ENCODE data around the gene CPVL.
A peak's percentile ranks its signal among the peaks of the same experiment; 100 is the strongest.

CPVL gene

GRCh38 chr7:29000717-29001076, 145.6 kb downstream of the CPVL start:
- no peak for DNase-seq (ENCODE audit: low spot score)

- DNase-seq (ENCODE audit: low spot score), result no peak
Observed at GRCh38 chr7:28999895-29000716, 146.2 kb downstream of the CPVL start.

GRCh38 chr7:28999427-28999826, 146.9 kb downstream of the CPVL start:
- no peak for DNase-seq (ENCODE audit: low spot score)

- no peak for DNase-seq (ENCODE audit: low spot score)
Observed at GRCh38 chr7:28998105-28998504, 148.2 kb downstream of the CPVL start.

GRCh38 chr7:28996836-28997235, 149.5 kb downstream of the CPVL start:
- DNase-seq (ENCODE audit: low spot score), result no peak

- DNase-seq (ENCODE audit: low spot score), result no peak
Observed at GRCh38 chr7:28993371-28993770, 153.0 kb downstream of the CPVL start.

GRCh38 chr7:28992798-28993197, 153.5 kb downstream of the CPVL start:
- no peak for DNase-seq (ENCODE audit: low spot score)

- DNase-seq (ENCODE audit: low spot score), result no peak
Observed at GRCh38 chr7:28990200-28990960, 156.0 kb downstream of the CPVL start.

GRCh38 chr7:28989211-28989980, 156.9 kb downstream of the CPVL start:
- no peak for DNase-seq (ENCODE audit: low spot score)

GRCh38 chr7:28988810-28989209, 157.5 kb downstream of the CPVL start:
- DNase-seq (ENCODE audit: low spot score), result no peak

GRCh38 chr7:28988091-28988490, 158.2 kb downstream of the CPVL start:
- DNase-seq (ENCODE audit: low spot score), result no peak

GRCh38 chr7:28986765-28987110, 159.6 kb downstream of the CPVL start:
- no peak for DNase-seq (ENCODE audit: low spot score)

- DNase-seq (ENCODE audit: low spot score), result no peak
Observed at GRCh38 chr7:28986028-28986764, 160.1 kb downstream of the CPVL start.

GRCh38 chr7:28984631-28985030, 161.7 kb downstream of the CPVL start:
- peak; percentile 15 for DNase-seq (ENCODE audit: low spot score)

GRCh38 chr7:28984217-28984616, 162.1 kb downstream of the CPVL start:
- DNase-seq (ENCODE audit: low spot score), result no peak

GRCh38 chr7:28983396-28984190, 162.7 kb downstream of the CPVL start:
- no peak for DNase-seq (ENCODE audit: low spot score)

- no peak for DNase-seq (ENCODE audit: low spot score)
Observed at GRCh38 chr7:28981161-28981465, 165.2 kb downstream of the CPVL start.

GRCh38 chr7:28980451-28981160, 165.7 kb downstream of the CPVL start:
- no peak for DNase-seq (ENCODE audit: low spot score)

GRCh38 chr7:28979776-28980175, 166.6 kb downstream of the CPVL start:
- DNase-seq (ENCODE audit: low spot score), result no peak

- no peak for DNase-seq (ENCODE audit: low spot score)
Observed at GRCh38 chr7:28977881-28978280, 168.5 kb downstream of the CPVL start.

GRCh38 chr7:28976022-28976421, 170.3 kb downstream of the CPVL start:
- no peak for DNase-seq (ENCODE audit: low spot score)
